ENCODE results near the gene CRY1.

- no peak for TF ChIP-seq EZH2phosphoT487 (conservative IDR thresholded peaks at IDR 0.05; ENCODE audit: low read length)
- TF ChIP-seq CTCF (IDR thresholded peaks at IDR 0.05; ENCODE audit: insufficient read depth, low read length, poor library complexity, severe bottlenecking): no peak
Measured at GRCh38 chr12:106960443-106960842, 132.9 kb downstream of the CRY1 start.

Data from SU-DHL-6 (cell line).